NT2/D1 (cell line): ENCODE measurements around the gene WDHD1.

Experiments used
- SUZ12 ChIP-seq: IDR thresholded peaks from 2 replicates; pipeline ENCODE4 v1.6.1; 2011; ENCODE audit not compliant: insufficient read length, insufficient read depth; ENCODE audit errors: extremely low read depth
- YY1 ChIP-seq: IDR thresholded peaks from 2 replicates; pipeline ENCODE4 v1.6.1; 2011; ENCODE audit not compliant: insufficient read length, insufficient read depth
- ZNF274 ChIP-seq: IDR thresholded peaks from 2 replicates; pipeline ENCODE4 v1.6.1; 2011; ENCODE audit warnings: mild to moderate bottlenecking, low read depth, low read length

DNA sequence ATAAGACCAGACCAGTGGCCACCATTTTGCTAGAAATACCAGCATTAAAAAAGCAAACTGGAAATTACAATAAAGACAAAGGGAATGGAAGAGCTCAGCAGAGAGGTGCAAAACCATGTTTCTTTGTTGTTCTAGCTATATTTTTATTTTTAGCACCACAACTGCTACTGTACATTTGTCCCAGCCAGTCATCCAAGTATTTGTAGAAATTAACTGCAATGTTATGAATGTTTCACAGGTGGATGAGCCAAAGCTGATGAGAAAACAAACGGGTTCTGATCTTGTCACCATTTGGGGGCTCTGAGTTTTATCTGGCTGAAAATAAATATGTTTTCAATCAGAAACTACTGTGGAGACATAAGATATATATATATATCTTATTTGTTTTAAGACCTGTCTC, 99.3 kb downstream of the WDHD1 start:
- TF ChIP-seq YY1 (no peak), ZNF274 (no peak), SUZ12 (no peak)
